Activated T-cell treated with anti-CD3 and anti-CD28 coated beads for 48 hours (primary cell): ENCODE results near the gene NCK2.

Experiments used
- DNase-seq: peaks from one replicate; pipeline ENCODE4 v3.0.0-alpha.2; 2020; ENCODE audit warnings: low read depth

Gene NCK2

GRCh38 chr2:105852066-105852465 is 107.4 kb downstream of the NCK2 start:
- no peak for DNase-seq

GRCh38 chr2:105853354-105854088 is 108.8 kb downstream of the NCK2 start:
- no peak for DNase-seq

GRCh38 chr2:105854972-105855371 is 110.3 kb downstream of the NCK2 start:
- no peak for DNase-seq

GRCh38 chr2:105856581-105856980 is 111.9 kb downstream of the NCK2 start:
- DNase-seq, result no peak

- no peak for DNase-seq
These were observed 112.5 kb downstream of the NCK2 start for GRCh38 chr2:105857076-105857740.

GRCh38 chr2:105858868-105859693 is 114.4 kb downstream of the NCK2 start:
- no peak for DNase-seq

GRCh38 chr2:105859694-105859951 is 114.9 kb downstream of the NCK2 start:
- no peak for DNase-seq

- no peak for DNase-seq
These were observed 115.9 kb downstream of the NCK2 start for GRCh38 chr2:105860567-105860966.

- no peak for DNase-seq
These were observed 116.5 kb downstream of the NCK2 start for GRCh38 chr2:105861200-105861599.

- DNase-seq, result no peak
These were observed 118.1 kb downstream of the NCK2 start for GRCh38 chr2:105862843-105863242.

GRCh38 chr2:105864262-105864661 is 119.5 kb downstream of the NCK2 start:
- DNase-seq, result no peak

- no peak for DNase-seq
These were observed 120.7 kb downstream of the NCK2 start for GRCh38 chr2:105865222-105865913.

GRCh38 chr2:105866216-105867185 is 121.8 kb downstream of the NCK2 start:
- DNase-seq, result no peak

GRCh38 chr2:105867587-105867986 is 122.9 kb downstream of the NCK2 start:
- no peak for DNase-seq

GRCh38 chr2:105868060-105868459 is 123.3 kb downstream of the NCK2 start:
- no peak for DNase-seq

GRCh38 chr2:105869341-105869740 is 124.6 kb downstream of the NCK2 start:
- DNase-seq, result no peak

GRCh38 chr2:105870062-105870461 is 125.3 kb downstream of the NCK2 start:
- DNase-seq, result no peak

- no peak for DNase-seq
These were observed 126.1 kb downstream of the NCK2 start for GRCh38 chr2:105870858-105871257.

- no peak for DNase-seq
These were observed 127.5 kb downstream of the NCK2 start for GRCh38 chr2:105872142-105872728.

GRCh38 chr2:105872830-105873229 is 128.1 kb downstream of the NCK2 start:
- DNase-seq, result no peak

GRCh38 chr2:105873281-105873680 is 128.6 kb downstream of the NCK2 start:
- no peak for DNase-seq
